Endothelial cell of umbilical vein (primary cell): ENCODE data around the gene PRDM1. TPM values are rescaled to one million over a fixed set of nuclear protein-coding genes. Genes with fewer than 3 reads are reported as not detected.

Source experiments
- BruUV-seq: library from RNA; stranded (reverse); fragments of 400-500 nt; replicated peaks from 2 replicates; lab custom pipeline; 2021; lab: Mats Ljungman, UMichigan
- CTCF ChIA-PET: fragments of 300-600, 350-600 bp; sonication (Branson Sonifier 250); formaldehyde crosslinking; loops from one replicate; lab custom pipeline; 2021; ENCODE audit warnings: antibody characterized with exemption, inconsistent platforms; lab: Charles Lee
- POLR2A ChIA-PET: fragments of 300-600, 350-600 bp; sonication (Branson Sonifier 250); formaldehyde crosslinking; loops from one replicate; lab custom pipeline; 2021; ENCODE audit warnings: antibody characterized with exemption, inconsistent platforms; lab: Charles Lee
- DNase-seq: peaks from one replicate; pipeline ENCODE4 v3.0.0-alpha.2; 2011; ENCODE audit warnings: low read depth, low spot score
- FAIRE-seq: peaks from 2 replicates; lab custom pipeline; 2011; peaks lifted over from hg19 to GRCh38; lab: Jason Lieb, UNC
- H2AFZ ChIP-seq: 2 replicates; pipeline ENCODE4 v1.6.0; 2012; ENCODE audit warnings: low read depth, low read length, control low read depth, inconsistent platforms
- H3K27ac ChIP-seq: 2 replicates; pipeline ENCODE4 v1.5.1; 2011; ENCODE audit warnings: low read depth, mild to moderate bottlenecking, control low read depth, low read length, moderate library complexity; ENCODE audit not compliant: insufficient read depth
- H3K27me3 ChIP-seq, 2 experiments: 2 replicates each; pipeline versions ENCODE4 v1.6.0 to v1.6.1; 2011; ENCODE audit warnings: low read length in 2 of 2, mixed read lengths in 1 of 2; ENCODE audit not compliant: control insufficient read depth in 2 of 2, insufficient read depth in 2 of 2
- H3K36me3 ChIP-seq, 2 experiments: 2 replicates in 1 of 2; 3 replicates in 1 of 2; pipeline ENCODE4 v1.5.1; 2011; ENCODE audit warnings: low read length in 2 of 2, mild to moderate bottlenecking in 1 of 2, moderate library complexity in 1 of 2; ENCODE audit not compliant: control insufficient read depth in 2 of 2, insufficient read depth in 2 of 2; ENCODE audit errors: extremely low read depth in 1 of 2
- H3K4me1 ChIP-seq: 3 replicates; pipeline ENCODE4 v1.5.1; 2011; ENCODE audit warnings: mild to moderate bottlenecking, low read length; ENCODE audit not compliant: control insufficient read depth, insufficient read depth; ENCODE audit errors: extremely low read depth
- H3K4me2 ChIP-seq: 2 replicates; pipeline ENCODE4 v1.6.1; 2011; ENCODE audit warnings: low read length, control low read depth, mixed read lengths; ENCODE audit not compliant: insufficient read depth
- H3K4me3 ChIP-seq, 3 experiments: fragments of 200-600 bp in 1 of 3; sonication (generic), shearing (Covaris generic) in 1 of 3; replicated peaks in 1 of 3; 2 replicates each; pipeline ENCODE4 v1.5.1; 2011 to 2016; ENCODE audit warnings: control low read depth in 3 of 3, low read length in 3 of 3, mild to moderate bottlenecking in 2 of 3, inconsistent platforms in 1 of 3, low read depth in 1 of 3, moderate library complexity in 1 of 3; ENCODE audit not compliant: insufficient read depth in 1 of 3
- H3K79me2 ChIP-seq: 2 replicates; pipeline ENCODE4 v1.6.0; 2012; ENCODE audit warnings: low read length, inconsistent platforms; ENCODE audit not compliant: control insufficient read depth, insufficient read depth
- H3K9ac ChIP-seq: replicated peaks from 2 replicates; pipeline ENCODE3; 2011; ENCODE audit warnings: low read length, control low read depth; ENCODE audit not compliant: insufficient read depth; ENCODE audit errors: extremely low read depth
- H3K9me1 ChIP-seq: replicated peaks from 3 replicates; pipeline ENCODE4 v1.6.0; 2011; ENCODE audit warnings: mild to moderate bottlenecking, low read length; ENCODE audit not compliant: control insufficient read depth, insufficient read depth; ENCODE audit errors: extremely low read depth
- H3K9me3 ChIP-seq: replicated peaks from 2 replicates; pipeline ENCODE4 v1.5.1; 2012; ENCODE audit warnings: low read length, inconsistent platforms; ENCODE audit not compliant: control insufficient read depth, insufficient read depth
- H4K20me1 ChIP-seq: replicated peaks from 2 replicates; pipeline ENCODE3; 2011; ENCODE audit warnings: mild to moderate bottlenecking, low read length; ENCODE audit not compliant: control insufficient read depth, insufficient read depth; ENCODE audit errors: extremely low read depth
- EZH2 ChIP-seq: IDR thresholded peaks from 2 replicates; pipeline ENCODE4 v1.6.1; 2012; ENCODE audit warnings: borderline replicate concordance, low read depth, mild to moderate bottlenecking, moderate library complexity, low read length, inconsistent platforms; ENCODE audit not compliant: severe bottlenecking
- FOS ChIP-seq: IDR thresholded peaks from 2 replicates; pipeline ENCODE4 v1.6.1; 2011; ENCODE audit warnings: mild to moderate bottlenecking, low read length, moderate library complexity, borderline replicate concordance; ENCODE audit not compliant: insufficient read depth
- GATA2 ChIP-seq: IDR thresholded peaks from 2 replicates; pipeline ENCODE4 v1.7.0; 2011; ENCODE audit warnings: low read depth, mild to moderate bottlenecking, moderate library complexity, mixed read lengths, low read length; ENCODE audit not compliant: insufficient read length, insufficient read depth
- JUN ChIP-seq: IDR thresholded peaks from 2 replicates; pipeline ENCODE4 v1.6.1; 2011; ENCODE audit warnings: borderline replicate concordance, low read depth; ENCODE audit not compliant: insufficient read length, insufficient read depth
- MYC ChIP-seq: IDR thresholded peaks from one replicate; pipeline ENCODE4 v1.6.1; 2011; ENCODE audit warnings: mild to moderate bottlenecking, low read depth, low read length
- POLR2A ChIP-seq: IDR thresholded peaks from 2 replicates; pipeline ENCODE4 v1.6.1; 2012; ENCODE audit warnings: low read depth, mild to moderate bottlenecking, control low read depth, low read length
- POLR2AphosphoS5 ChIP-seq: IDR thresholded peaks from 2 replicates; pipeline ENCODE4 v1.6.1; 2012; ENCODE audit warnings: low read depth, mild to moderate bottlenecking, control low read depth, low read length, moderate library complexity; ENCODE audit not compliant: insufficient read depth
- dilution Hi-C: fragments of 300-500 bp; cut with MboI; formaldehyde crosslinking; loops from one replicate; pipeline ENCODE4 v1.15.0; 2019; ENCODE audit warnings: low sequenced_read_pairs; ENCODE audit not compliant: extremely low pct_ligation_motif_present
- intact Hi-C: fragments of 100-400 bp; cut with micrococcal nuclease; formaldehyde crosslinking; loops from one replicate; pipeline ENCODE4 v1.10.0; 2022
- polyA plus RNA-seq, 4 experiments: library from polyadenylated mRNA; depleted of rRNA in 3 of 4; stranded (reverse) in 3 of 4; unstranded in 1 of 4; fragments of >200 nt; gene quantifications; 2 replicates each; pipeline versions ENCODE4 v1.2.1 to v1.2.3, GENCODE V29; 2011 to 2012; ENCODE audit warnings: missing spikeins in 1 of 4
- total RNA-seq: library from RNA; stranded (reverse); gene quantifications from 2 replicates; pipeline ENCODE4 v1.2.3, GENCODE V29; 2021
- TF ChIP-seq, protein P1 (sequence below): IDR thresholded peaks from 2 replicates; pipeline ENCODE4 v1.6.1; 2011; ENCODE audit not compliant: insufficient read depth, insufficient read length
- TF ChIP-seq, protein P2 (sequence below), 2 donors: IDR thresholded peaks; 1 replicate in 1 of 2; 2 replicates in 1 of 2; pipeline ENCODE4 v1.5.1; 2011; ENCODE audit warnings: low read length in 2 of 2, mild to moderate bottlenecking in 2 of 2, moderate library complexity in 2 of 2, control low read depth in 1 of 2, inconsistent platforms in 1 of 2, low read depth in 1 of 2; ENCODE audit not compliant: insufficient read depth in 1 of 2; ENCODE audit errors: extremely low read depth in 1 of 2

PRDM1 gene
- total and polyA plus RNA-seq, 2 donors (not counting 3 experiments of a cell fraction or from before 2014, with no cell fraction given): 0.36 to 2.7 TPM

DNA sequence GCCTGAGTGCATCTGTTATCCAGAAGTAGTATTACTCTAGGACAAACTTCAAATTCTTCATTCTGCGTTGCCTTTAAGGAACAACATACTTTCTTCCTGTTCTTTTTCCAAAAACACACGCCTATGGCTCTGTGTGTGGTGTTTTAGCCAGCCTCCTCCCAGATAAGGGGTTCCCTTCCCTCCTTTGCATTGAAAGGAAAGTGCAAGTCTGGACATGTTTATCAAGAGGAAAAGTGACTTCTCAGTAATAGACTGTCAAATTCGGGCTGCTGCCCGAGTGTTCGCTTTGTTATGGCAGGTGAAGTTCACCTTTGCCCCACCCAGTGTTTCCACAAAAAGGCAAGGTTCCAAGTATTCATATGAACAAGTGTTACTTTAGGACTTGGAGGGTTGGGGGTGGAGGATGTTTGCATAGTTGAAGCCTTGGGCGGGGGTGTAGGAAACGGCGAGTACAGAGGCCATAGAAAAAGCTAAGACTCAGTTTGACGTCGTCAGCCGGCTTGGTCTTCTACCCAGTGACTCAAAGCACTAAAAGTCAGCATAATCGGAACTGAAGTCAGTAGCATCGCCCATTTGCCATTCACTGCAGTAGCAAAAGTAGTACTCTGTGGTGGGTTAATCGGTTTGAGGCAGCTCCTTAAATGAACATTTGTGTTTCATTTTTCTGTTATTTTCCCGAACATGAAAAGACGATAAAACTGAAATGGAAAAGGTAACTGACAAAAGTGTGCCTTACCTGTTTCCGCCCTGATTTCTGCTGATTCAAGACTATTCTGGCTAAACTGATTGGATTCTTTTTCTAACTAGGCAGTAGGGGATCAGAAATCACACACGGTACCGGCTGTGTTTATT is 12.5 kb downstream of the PRDM1 start:
- peak overlapping the region; percentile 2 for H3K27ac ChIP-seq
- TF ChIP-seq FOS (no peak), EZH2 (no peak), JUN (no peak), POLR2A (peak; percentile 12), POLR2AphosphoS5 (no peak)
- TF ChIP-seq, protein P1, sequence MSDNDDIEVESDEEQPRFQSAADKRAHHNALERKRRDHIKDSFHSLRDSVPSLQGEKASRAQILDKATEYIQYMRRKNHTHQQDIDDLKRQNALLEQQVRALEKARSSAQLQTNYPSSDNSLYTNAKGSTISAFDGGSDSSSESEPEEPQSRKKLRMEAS: no peak
- DNase-seq: peak; percentile 71
- peaks cover 10 to 13% of the 10 kb centered on the region in 2 experiments for H3K27me3 ChIP-seq
- FAIRE-seq: peak; percentile 60
- peak overlapping the region; percentile 64 for H3K9ac ChIP-seq
- H2AFZ ChIP-seq: peak overlapping the region; percentile 60
- intact Hi-C loops (loop anchor here (1.0 kb wide), 2 partner anchors 106 to 667 kb away; no protein-coding TSS in a partner anchor), dilution Hi-C loops (no loop called here)
- peak overlapping the region; percentile 35 to 69 (median 63) for H3K4me3 ChIP-seq
- POLR2A ChIA-PET: no interaction called here
- no TSS peak for BruUV-seq
- peak overlapping the region; percentile 71 for H3K4me2 ChIP-seq
- CTCF ChIA-PET: interaction anchor here (0.9 to 1.4 kb wide), 2 partner anchors 9 to 125 kb away, joined by 3 to 5 read pairs; no protein-coding TSS in a partner anchor
- no peaks in the 10 kb centered on the region for H4K20me1 ChIP-seq
- H3K9me3 ChIP-seq: no peaks in the 10 kb centered on the region
- H3K36me3 ChIP-seq: no peaks in the 10 kb centered on the region
- H3K4me1 ChIP-seq: peaks cover 17% of the 10 kb centered on the region
- no peaks in the 10 kb centered on the region for H3K9me1 ChIP-seq
- H3K79me2 ChIP-seq: no peaks in the 10 kb centered on the region

DNA sequence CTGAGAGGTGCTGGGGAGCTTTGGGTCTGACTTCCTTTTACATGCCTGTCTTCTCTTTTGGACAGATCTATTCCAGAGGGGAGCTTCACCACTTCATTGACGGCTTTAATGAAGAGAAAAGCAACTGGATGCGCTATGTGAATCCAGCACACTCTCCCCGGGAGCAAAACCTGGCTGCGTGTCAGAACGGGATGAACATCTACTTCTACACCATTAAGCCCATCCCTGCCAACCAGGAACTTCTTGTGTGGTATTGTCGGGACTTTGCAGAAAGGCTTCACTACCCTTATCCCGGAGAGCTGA is 13.1 kb downstream of the PRDM1 start:
- Histone ChIP-seq H3K4me2 (peak overlapping the region; percentile 71), H3K27me3 (peaks cover 10 to 13% of the 10 kb centered on the region in 2 experiments), H3K9ac (no peak overlapping the region), H2AFZ (peak overlapping the region; percentile 60), H4K20me1 (no peaks in the 10 kb centered on the region), H3K27ac (no peak overlapping the region), H3K36me3 (no peaks in the 10 kb centered on the region), H3K4me1 (peaks cover 17% of the 10 kb centered on the region), H3K79me2 (no peaks in the 10 kb centered on the region), H3K9me1 (no peaks in the 10 kb centered on the region), H3K4me3 (no peak overlapping the region), H3K9me3 (no peaks in the 10 kb centered on the region)
- BruUV-seq: TSS peak; percentile 52
- intact Hi-C loops (no loop called here), dilution Hi-C loops (no loop called here)
- CTCF ChIA-PET: interaction anchor here (0.9 to 1.4 kb wide), 2 partner anchors 9 to 124 kb away, joined by 3 to 5 read pairs; no protein-coding TSS in a partner anchor
- POLR2A ChIA-PET: no interaction called here
- FAIRE-seq: no peak
- TF ChIP-seq MYC (no peak), GATA2 (no peak), EZH2 (no peak), FOS (no peak), JUN (no peak), POLR2A (no peak), POLR2AphosphoS5 (no peak)
- TF ChIP-seq, protein P2, sequence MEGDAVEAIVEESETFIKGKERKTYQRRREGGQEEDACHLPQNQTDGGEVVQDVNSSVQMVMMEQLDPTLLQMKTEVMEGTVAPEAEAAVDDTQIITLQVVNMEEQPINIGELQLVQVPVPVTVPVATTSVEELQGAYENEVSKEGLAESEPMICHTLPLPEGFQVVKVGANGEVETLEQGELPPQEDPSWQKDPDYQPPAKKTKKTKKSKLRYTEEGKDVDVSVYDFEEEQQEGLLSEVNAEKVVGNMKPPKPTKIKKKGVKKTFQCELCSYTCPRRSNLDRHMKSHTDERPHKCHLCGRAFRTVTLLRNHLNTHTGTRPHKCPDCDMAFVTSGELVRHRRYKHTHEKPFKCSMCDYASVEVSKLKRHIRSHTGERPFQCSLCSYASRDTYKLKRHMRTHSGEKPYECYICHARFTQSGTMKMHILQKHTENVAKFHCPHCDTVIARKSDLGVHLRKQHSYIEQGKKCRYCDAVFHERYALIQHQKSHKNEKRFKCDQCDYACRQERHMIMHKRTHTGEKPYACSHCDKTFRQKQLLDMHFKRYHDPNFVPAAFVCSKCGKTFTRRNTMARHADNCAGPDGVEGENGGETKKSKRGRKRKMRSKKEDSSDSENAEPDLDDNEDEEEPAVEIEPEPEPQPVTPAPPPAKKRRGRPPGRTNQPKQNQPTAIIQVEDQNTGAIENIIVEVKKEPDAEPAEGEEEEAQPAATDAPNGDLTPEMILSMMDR (IDR thresholded peaks at IDR 0.05; ENCODE audit: extremely low read depth in 1 of 2, insufficient read depth in 1 of 2, low read depth in 1 of 2, low read length in 2 of 2): no peak
- TF ChIP-seq, protein P1: no peak
- no peak for DNase-seq
